Hepatocyte (in vitro differentiated cells): ENCODE measurements around the gene BIRC7. TPM values are rescaled to one million over a fixed set of nuclear protein-coding genes. Genes with fewer than 3 reads are reported as not detected.
A peak's percentile ranks its signal among the peaks of the same experiment; 100 is the strongest.
"Not testable (repeated sequence)": the region's sequence is repeated elsewhere in the genome, so short reads cannot be mapped to it uniquely, and the experiment has no call there.

Source experiments
- DNase-seq: peaks from one replicate; pipeline ENCODE4 v3.0.0-alpha.2; 2016; ENCODE audit warnings: low spot score
- H2AFZ ChIP-seq: fragments of 200-600 bp; sonication (generic); 2 replicates; pipeline ENCODE4 v1.6.0; 2016; ENCODE audit warnings: antibody characterized with exemption, mild to moderate bottlenecking
- H3K27ac ChIP-seq: fragments of 200-600 bp; sonication (generic); 2 replicates; pipeline ENCODE4 v1.5.1; 2016; ENCODE audit warnings: mild to moderate bottlenecking
- H3K27me3 ChIP-seq: fragments of 200-600 bp; sonication (generic); 2 replicates; pipeline ENCODE4 v1.6.1; 2016
- H3K36me3 ChIP-seq: fragments of 200-600 bp; sonication (generic); replicated peaks from 2 replicates; pipeline ENCODE4 v1.5.1; 2016; ENCODE audit warnings: low read depth; ENCODE audit not compliant: insufficient read depth
- H3K4me1 ChIP-seq: fragments of 200-600 bp; sonication (generic); 2 replicates; pipeline ENCODE4 v1.5.1; 2016; ENCODE audit warnings: mild to moderate bottlenecking, moderate library complexity; ENCODE audit not compliant: insufficient read depth
- H3K4me2 ChIP-seq: fragments of 200-600 bp; sonication (generic); 2 replicates; pipeline ENCODE4 v1.6.0; 2016
- H3K4me3 ChIP-seq: fragments of 200-600 bp; sonication (generic); 2 replicates; pipeline ENCODE4 v1.5.1; 2016; ENCODE audit warnings: mild to moderate bottlenecking
- H3K79me2 ChIP-seq: fragments of 200-600 bp; sonication (generic); 2 replicates; pipeline ENCODE4 v1.6.0; 2017; ENCODE audit warnings: mild to moderate bottlenecking
- H3K9me2 ChIP-seq: fragments of 200-600 bp; sonication (generic); replicated peaks from 2 replicates; pipeline ENCODE4 v1.6.0; 2017; ENCODE audit warnings: mild to moderate bottlenecking; ENCODE audit not compliant: insufficient read depth
- H3K9me3 ChIP-seq: fragments of 200-600 bp; sonication (generic); 2 replicates; pipeline ENCODE4 v1.5.1; 2016; ENCODE audit warnings: low read depth, mild to moderate bottlenecking
- H4K20me1 ChIP-seq: fragments of 200-600 bp; sonication (generic); 2 replicates; pipeline ENCODE4 v1.6.0; 2016; ENCODE audit warnings: mild to moderate bottlenecking; ENCODE audit not compliant: insufficient read depth, poor library complexity, severe bottlenecking
- EZH2 ChIP-seq: fragments of 200-600 bp; sonication (generic); IDR thresholded peaks from 2 replicates; pipeline ENCODE4 v1.6.1; 2016; ENCODE audit warnings: antibody characterized with exemption, mild to moderate bottlenecking, borderline replicate concordance
- EZH2phosphoT487 ChIP-seq: fragments of 200-600 bp; sonication (generic); IDR thresholded peaks from one replicate; pipeline ENCODE4 v1.6.1; 2018; ENCODE audit warnings: antibody characterized with exemption, mild to moderate bottlenecking, low read depth, moderate library complexity; ENCODE audit not compliant: unreplicated experiment, severe bottlenecking
- WGBS: methylation state at CpG from one replicate; pipeline ENCODE4 v1.1.6; 2016; ENCODE audit warnings: low lambda C conversion rate; ENCODE audit errors: missing lambda C conversion rate; 5-methylcytosine and 5-hydroxymethylcytosine counted together
- polyA plus RNA-seq: library from polyadenylated mRNA; unstranded; fragments of >200 nt; fragmentation: Nextera tagmentation; extraction: Ambion mirVana; gene quantifications from 2 replicates; pipeline ENCODE4 v1.2.1, GENCODE V29; 2016
- total RNA-seq: library from RNA; depleted of rRNA; stranded (reverse); fragments of >200 nt; gene quantifications from 2 replicates; pipeline ENCODE4 v1.2.3, GENCODE V29; 2014
- TF ChIP-seq, protein P1 (sequence below): fragments of 200-600 bp; sonication (generic); IDR thresholded peaks from 2 replicates; pipeline ENCODE4 v1.5.1; 2016; ENCODE audit warnings: antibody characterized with exemption, mild to moderate bottlenecking; ENCODE audit not compliant: poor library complexity

BIRC7 gene
- total and polyA plus RNA-seq, 2 experiments from 2014 or later, result 0.43 to 2.0 TPM

DNA sequence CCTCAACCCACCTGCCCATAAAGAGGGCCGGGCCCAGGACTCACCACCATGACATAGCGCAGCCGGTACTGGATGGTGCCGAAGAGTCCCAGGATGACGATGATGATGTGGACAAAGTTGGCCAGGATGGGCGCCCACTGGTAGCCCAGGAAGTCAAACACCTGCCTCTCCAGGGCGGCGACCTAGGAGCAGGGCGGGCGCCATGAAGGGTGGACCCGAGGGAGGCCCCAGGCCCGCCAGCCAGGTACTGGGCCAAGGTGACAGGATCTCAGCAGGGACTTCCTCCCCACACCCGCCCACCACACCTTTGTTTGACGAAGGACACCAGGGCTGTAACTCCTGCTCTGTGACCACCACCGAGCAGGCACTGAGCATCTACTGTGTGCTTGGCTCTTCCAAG is 14.2 kb downstream of the BIRC7 start:
- Histone ChIP-seq H3K27ac (no peak overlapping the region), H3K27me3 (peaks cover 17% of the 10 kb centered on the region), H3K4me3 (no peak overlapping the region), H3K36me3 (no peaks in the 10 kb centered on the region), H3K4me2 (no peak overlapping the region), H4K20me1 (no peaks in the 10 kb centered on the region), H3K4me1 (peaks cover 9% of the 10 kb centered on the region), H2AFZ (no peak overlapping the region), H3K9me3 (no peaks in the 10 kb centered on the region), H3K79me2 (no peaks in the 10 kb centered on the region), H3K9me2 (no peaks in the 10 kb centered on the region)
- TF ChIP-seq EZH2phosphoT487 (no peak), EZH2 (no peak)
- TF ChIP-seq, protein P1, sequence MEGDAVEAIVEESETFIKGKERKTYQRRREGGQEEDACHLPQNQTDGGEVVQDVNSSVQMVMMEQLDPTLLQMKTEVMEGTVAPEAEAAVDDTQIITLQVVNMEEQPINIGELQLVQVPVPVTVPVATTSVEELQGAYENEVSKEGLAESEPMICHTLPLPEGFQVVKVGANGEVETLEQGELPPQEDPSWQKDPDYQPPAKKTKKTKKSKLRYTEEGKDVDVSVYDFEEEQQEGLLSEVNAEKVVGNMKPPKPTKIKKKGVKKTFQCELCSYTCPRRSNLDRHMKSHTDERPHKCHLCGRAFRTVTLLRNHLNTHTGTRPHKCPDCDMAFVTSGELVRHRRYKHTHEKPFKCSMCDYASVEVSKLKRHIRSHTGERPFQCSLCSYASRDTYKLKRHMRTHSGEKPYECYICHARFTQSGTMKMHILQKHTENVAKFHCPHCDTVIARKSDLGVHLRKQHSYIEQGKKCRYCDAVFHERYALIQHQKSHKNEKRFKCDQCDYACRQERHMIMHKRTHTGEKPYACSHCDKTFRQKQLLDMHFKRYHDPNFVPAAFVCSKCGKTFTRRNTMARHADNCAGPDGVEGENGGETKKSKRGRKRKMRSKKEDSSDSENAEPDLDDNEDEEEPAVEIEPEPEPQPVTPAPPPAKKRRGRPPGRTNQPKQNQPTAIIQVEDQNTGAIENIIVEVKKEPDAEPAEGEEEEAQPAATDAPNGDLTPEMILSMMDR, result no peak
- 89% methylated on average over 15 of the region's 15 CpGs for WGBS
- DNase-seq, result no peak

- not testable (repeated sequence) for H4K20me1 ChIP-seq, DNase-seq, H3K4me2 ChIP-seq, H2AFZ ChIP-seq, H3K79me2 ChIP-seq, H3K9me3 ChIP-seq, H3K4me3 ChIP-seq, H3K9me2 ChIP-seq, H3K36me3 ChIP-seq, H3K27ac ChIP-seq
- H3K27me3 ChIP-seq, result peaks cover 27% of the 10 kb centered on the region
- WGBS, result 61% methylated on average over 14 of the region's 14 CpGs
- TF ChIP-seq, protein P1, result peak; percentile 9
- peaks cover 20% of the 10 kb centered on the region for H3K4me1 ChIP-seq
These were observed 15.6 kb downstream of the BIRC7 start for GRCh38 chr20:63251350-63251749.

DNA sequence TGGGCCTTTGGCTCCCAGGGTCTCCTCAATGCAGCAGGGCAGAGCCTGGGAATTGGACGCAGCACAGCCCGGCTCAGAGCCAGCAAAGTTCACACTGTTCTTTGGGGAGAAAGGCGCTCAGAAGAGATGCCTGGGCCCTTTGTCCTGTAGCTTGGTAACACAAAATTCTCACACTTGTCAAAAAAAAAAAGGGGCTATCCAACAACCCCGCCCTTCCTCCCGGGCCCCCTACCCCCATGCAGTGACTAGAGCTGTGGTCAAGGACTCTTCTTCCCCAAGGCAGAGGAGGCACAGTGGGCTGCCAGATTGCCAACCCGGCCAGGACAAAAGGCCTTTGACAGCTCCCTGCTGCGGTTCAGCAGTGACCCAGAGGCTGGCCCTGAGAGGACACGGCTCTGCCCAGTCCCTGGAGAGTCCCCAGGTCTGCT is 16.6 kb downstream of the BIRC7 start:
- DNase-seq, result no peak
- WGBS, result 84% methylated on average over 8 of the region's 8 CpGs
- TF ChIP-seq, protein P1, result no peak
- TF ChIP-seq EZH2phosphoT487 (no peak), EZH2 (no peak)
- H3K27ac ChIP-seq, result no peak overlapping the region
- H3K9me2 ChIP-seq, result no peaks in the 10 kb centered on the region
- H3K4me3 ChIP-seq, result no peak overlapping the region
- no peaks in the 10 kb centered on the region for H3K36me3 ChIP-seq
- H3K4me2 ChIP-seq, result peak overlapping the region; percentile 86
- peaks cover 27% of the 10 kb centered on the region for H3K27me3 ChIP-seq
- no peaks in the 10 kb centered on the region for H3K79me2 ChIP-seq
- no peaks in the 10 kb centered on the region for H3K9me3 ChIP-seq
- H3K4me1 ChIP-seq, result peaks cover 20% of the 10 kb centered on the region
- H2AFZ ChIP-seq, result no peak overlapping the region
- H4K20me1 ChIP-seq, result no peaks in the 10 kb centered on the region

GRCh38 chr20:63253065-63253437 is 17.3 kb downstream of the BIRC7 start:
- peak overlapping the region; percentile 29 for H3K4me3 ChIP-seq
- no peaks in the 10 kb centered on the region for H3K9me3 ChIP-seq
- no peak for DNase-seq
- peaks cover 27% of the 10 kb centered on the region for H3K27me3 ChIP-seq
- no peaks in the 10 kb centered on the region for H3K36me3 ChIP-seq
- H3K4me2 ChIP-seq, result peak overlapping the region; percentile 86
- no peaks in the 10 kb centered on the region for H4K20me1 ChIP-seq
- no peak overlapping the region for H3K27ac ChIP-seq
- WGBS, result 26% methylated on average over 13 of the region's 16 CpGs
- no peaks in the 10 kb centered on the region for H3K9me2 ChIP-seq
- peaks cover 23% of the 10 kb centered on the region for H3K4me1 ChIP-seq
- no peaks in the 10 kb centered on the region for H3K79me2 ChIP-seq
- H2AFZ ChIP-seq, result peak overlapping the region; percentile 49
- TF ChIP-seq EZH2 (no peak), EZH2phosphoT487 (no peak)
- TF ChIP-seq, protein P1, result no peak
